Right atrium auricular region (tissue), 2 donors: Measurements from ENCODE around the gene WDR20. TPM values are rescaled to one million over a fixed set of nuclear protein-coding genes. Genes with fewer than 3 reads are reported as not detected.

Experiments used
- DNase-seq: peaks from one replicate; pipeline ENCODE4 v3.0.0-alpha.2; 2019; ENCODE audit warnings: low spot score
- H3K27ac ChIP-seq, 2 donors: fragments of 200-600 bp; sonication (generic); 1 replicate in 1 of 2; 2 replicates in 1 of 2; pipeline ENCODE4 v1.5.1; 2016 to 2019
- H3K27me3 ChIP-seq, 2 donors: fragments of 200-600 bp; sonication (generic); one replicate each; pipeline versions ENCODE4 v1.5.1 to v1.6.0; 2017 to 2019
- H3K36me3 ChIP-seq: fragments of 200-600 bp; sonication (generic); one replicate; pipeline ENCODE4 v1.5.1; 2016
- H3K4me1 ChIP-seq, 2 donors: fragments of 200-600 bp; sonication (generic); one replicate each; pipeline versions ENCODE4 v1.5.1 to v1.6.0; 2017 to 2019
- H3K4me3 ChIP-seq, 2 donors: fragments of 200-600 bp; sonication (generic); 1 replicate in 1 of 2; 2 replicates in 1 of 2; pipeline ENCODE4 v1.5.1; 2017 to 2019; ENCODE audit warnings: mild to moderate bottlenecking in 1 of 2, moderate library complexity in 1 of 2
- H3K9me3 ChIP-seq, 2 donors: fragments of 200-600 bp; sonication (generic); one replicate each; pipeline ENCODE4 v1.5.1; 2019
- total RNA-seq, 2 donors: library from RNA; depleted of rRNA; stranded (reverse); fragments of >200 nt; gene quantifications; one replicate each; pipeline ENCODE4 v1.1.0, GENCODE V29; 2016
- TF ChIP-seq, protein P1 (sequence below), 2 donors: fragments of 200-600 bp; sonication (generic); IDR thresholded peaks; one replicate each; pipeline ENCODE4 v1.5.1; 2019; ENCODE audit warnings: antibody characterized with exemption in 2 of 2

The WDR20 gene
- total RNA-seq, 2 donors from 2014 or later: 16.0 to 20.1 TPM

DNA sequence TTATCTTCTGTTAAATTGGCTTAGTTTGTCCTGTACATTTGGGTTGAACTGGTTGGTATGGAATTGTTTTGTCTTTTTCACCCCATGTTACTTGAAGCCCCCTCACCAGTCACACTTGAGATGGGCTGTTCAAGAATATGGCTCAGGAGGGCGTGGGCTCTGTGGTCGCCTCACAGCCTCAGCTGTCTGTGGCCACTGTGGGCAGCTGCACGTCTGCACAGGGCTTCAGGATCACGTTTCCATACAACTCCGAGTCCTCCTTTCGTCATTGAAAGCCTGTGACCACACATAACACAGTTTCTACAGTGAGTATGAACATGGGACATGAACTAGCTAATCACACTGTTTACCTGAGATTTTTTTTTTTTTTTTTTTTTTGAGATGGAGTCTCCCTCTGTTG is 84.0 kb downstream of the WDR20 start:
- Histone ChIP-seq H3K4me1 (peaks cover 0 to 15% of the 10 kb centered on the region in 2 donors), H3K27ac (no peak overlapping the region), H3K9me3 (no peaks in the 10 kb centered on the region), H3K4me3 (no peak overlapping the region), H3K27me3 (no peaks in the 10 kb centered on the region), H3K36me3 (no peaks in the 10 kb centered on the region)
- TF ChIP-seq, protein P1, sequence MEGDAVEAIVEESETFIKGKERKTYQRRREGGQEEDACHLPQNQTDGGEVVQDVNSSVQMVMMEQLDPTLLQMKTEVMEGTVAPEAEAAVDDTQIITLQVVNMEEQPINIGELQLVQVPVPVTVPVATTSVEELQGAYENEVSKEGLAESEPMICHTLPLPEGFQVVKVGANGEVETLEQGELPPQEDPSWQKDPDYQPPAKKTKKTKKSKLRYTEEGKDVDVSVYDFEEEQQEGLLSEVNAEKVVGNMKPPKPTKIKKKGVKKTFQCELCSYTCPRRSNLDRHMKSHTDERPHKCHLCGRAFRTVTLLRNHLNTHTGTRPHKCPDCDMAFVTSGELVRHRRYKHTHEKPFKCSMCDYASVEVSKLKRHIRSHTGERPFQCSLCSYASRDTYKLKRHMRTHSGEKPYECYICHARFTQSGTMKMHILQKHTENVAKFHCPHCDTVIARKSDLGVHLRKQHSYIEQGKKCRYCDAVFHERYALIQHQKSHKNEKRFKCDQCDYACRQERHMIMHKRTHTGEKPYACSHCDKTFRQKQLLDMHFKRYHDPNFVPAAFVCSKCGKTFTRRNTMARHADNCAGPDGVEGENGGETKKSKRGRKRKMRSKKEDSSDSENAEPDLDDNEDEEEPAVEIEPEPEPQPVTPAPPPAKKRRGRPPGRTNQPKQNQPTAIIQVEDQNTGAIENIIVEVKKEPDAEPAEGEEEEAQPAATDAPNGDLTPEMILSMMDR (IDR thresholded peaks at IDR 0.05): no peak
- no peak for DNase-seq

DNA sequence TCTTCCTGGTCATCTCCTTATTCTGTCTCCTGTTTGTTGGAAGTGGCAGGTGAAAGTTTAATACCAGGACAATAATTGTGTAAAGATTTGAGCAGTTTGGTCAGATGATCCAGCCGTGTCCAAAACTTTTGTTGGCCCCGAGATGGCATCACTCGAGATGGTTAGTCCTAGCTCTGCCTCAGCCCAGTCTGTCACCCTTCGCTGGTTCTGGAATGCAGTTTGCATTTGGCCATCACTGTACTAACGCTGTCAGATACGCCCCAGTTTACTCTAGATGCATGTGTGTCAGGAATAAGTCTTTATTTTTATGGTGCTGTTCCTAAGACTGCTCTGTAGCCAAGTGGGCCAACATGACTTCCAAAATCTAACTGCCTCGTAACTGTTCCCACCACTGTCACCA is 85.7 kb downstream of the WDR20 start:
- DNase-seq: no peak
- Histone ChIP-seq H3K9me3 (no peaks in the 10 kb centered on the region), H3K27me3 (no peaks in the 10 kb centered on the region), H3K27ac (no peak overlapping the region), H3K4me1 (peaks cover 0 to 10% of the 10 kb centered on the region in 2 donors), H3K36me3 (no peaks in the 10 kb centered on the region), H3K4me3 (no peak overlapping the region)
- TF ChIP-seq, protein P1 (IDR thresholded peaks at IDR 0.05): no peak

DNA sequence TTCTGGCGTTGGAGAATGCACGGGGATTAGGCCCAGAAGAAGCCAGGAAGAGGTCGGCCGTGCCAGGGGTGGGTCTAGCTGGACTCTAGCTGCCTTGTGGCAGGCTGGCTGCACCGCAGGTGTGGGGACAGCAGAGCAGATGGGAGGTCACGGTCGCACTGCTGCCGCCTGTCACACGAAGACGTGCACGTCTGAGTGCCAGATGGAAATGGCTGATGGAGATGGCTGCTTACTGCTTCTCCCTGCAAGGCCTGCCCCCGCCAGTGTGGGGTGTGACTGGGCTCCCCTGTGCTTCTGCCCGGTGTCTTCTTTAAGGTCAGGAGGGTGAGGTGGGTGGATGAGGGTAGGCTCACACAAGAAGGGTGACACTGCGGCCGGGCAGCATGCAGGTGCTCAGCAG is 86.2 kb downstream of the WDR20 start:
- no peak overlapping the region for H3K27ac ChIP-seq
- DNase-seq: no peak
- no peaks in the 10 kb centered on the region for H3K9me3 ChIP-seq
- TF ChIP-seq, protein P1 (IDR thresholded peaks at IDR 0.05): no peak
- H3K4me1 ChIP-seq: peaks cover 0 to 8% of the 10 kb centered on the region in 2 donors
- H3K27me3 ChIP-seq: no peaks in the 10 kb centered on the region
- H3K4me3 ChIP-seq: no peak overlapping the region
- no peaks in the 10 kb centered on the region for H3K36me3 ChIP-seq

DNA sequence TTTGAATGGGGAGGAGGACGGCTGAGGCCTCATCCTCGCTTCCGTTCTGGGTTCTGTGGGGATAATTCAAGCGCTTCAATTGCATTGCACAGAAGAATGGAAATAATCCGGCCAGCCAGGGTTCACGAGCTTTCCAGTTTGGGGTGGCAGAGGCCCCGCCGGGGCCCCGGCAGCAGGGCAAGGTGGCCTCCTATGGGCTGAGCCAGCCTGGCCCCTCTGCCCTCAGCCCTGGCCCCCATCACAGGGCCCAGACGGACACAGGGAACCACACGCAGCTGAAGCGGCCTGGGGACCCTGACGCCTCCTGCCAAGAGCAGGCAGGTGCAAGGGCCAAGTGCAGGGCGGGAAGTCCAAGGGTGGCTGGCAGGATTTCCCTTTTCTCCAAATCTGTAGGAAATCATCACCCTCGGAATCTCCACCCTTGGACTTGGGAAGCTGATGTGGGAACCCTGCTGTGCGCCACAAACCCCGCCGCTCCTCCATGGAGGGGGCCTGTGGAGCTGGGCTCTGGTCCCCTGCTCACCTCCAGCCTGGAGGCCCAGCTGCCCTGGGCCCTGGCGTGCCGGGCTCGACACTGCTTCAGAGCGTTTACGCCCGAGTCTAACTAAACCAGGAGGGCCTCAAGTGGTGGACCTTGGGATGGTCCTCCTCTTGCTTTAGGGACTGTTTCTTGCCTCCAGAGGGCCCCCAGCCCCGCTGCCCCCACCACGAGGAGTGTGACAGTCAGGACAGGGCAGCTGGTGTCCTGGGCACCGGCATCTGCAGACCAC is 86.8 kb downstream of the WDR20 start:
- H3K27ac ChIP-seq: no peak overlapping the region
- no peak overlapping the region for H3K4me3 ChIP-seq
- peaks cover 0 to 3% of the 10 kb centered on the region in 2 donors for H3K4me1 ChIP-seq
- TF ChIP-seq, protein P1 (IDR thresholded peaks at IDR 0.05): no peak
- H3K9me3 ChIP-seq: no peaks in the 10 kb centered on the region
- H3K27me3 ChIP-seq: no peaks in the 10 kb centered on the region
- no peak for DNase-seq
- peaks cover 5% of the 10 kb centered on the region for H3K36me3 ChIP-seq

DNA sequence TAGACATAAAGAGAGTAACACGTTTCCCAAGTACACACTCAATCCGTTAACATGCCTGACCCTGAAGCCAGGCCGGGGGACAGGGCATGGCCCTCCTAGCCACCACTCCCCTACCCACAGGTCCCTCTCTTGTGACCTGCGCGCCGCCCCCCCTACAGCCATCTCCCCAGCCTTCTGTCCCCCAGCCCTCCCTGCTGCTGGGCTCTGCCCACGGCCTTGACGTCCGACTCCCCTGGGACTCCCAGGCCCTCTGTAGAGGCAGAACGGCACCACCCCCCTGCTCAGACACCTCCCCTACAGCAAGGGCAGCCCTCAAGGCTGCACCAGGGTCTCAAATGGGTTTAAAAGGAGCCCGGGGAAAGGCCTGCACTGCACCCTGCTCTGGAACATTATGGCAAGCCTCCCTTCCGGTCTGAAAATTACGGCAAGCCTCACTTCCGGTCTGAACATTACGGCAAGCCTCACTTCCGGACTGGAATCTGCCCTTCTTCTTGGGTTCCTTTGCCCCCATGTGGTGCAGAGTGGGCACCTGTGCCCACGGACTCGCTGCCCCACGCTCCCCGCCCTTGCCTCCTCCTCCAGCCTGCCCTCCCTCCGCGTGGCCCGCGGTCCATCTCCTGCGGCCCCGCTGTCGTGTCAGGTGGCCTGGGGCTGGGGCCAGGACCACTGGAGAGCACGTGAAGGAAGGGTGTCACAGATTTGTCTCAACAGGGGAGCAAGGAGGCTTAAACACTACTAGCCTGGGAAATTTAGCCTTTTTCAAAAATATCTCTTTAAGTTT is 87.7 kb downstream of the WDR20 start:
- Histone ChIP-seq H3K4me1 (peaks cover 0 to 3% of the 10 kb centered on the region in 2 donors), H3K27me3 (no peaks in the 10 kb centered on the region), H3K4me3 (peak overlapping the region in 1 of 2 donors; percentile 5), H3K36me3 (peaks cover 7% of the 10 kb centered on the region), H3K9me3 (no peaks in the 10 kb centered on the region), H3K27ac (no peak overlapping the region)
- TF ChIP-seq, protein P1 (IDR thresholded peaks at IDR 0.05): no peak
- no peak for DNase-seq
